HG02759 (cell line): ENCODE data around the gene GDPD4.

ENCODE experiments used
- ATAC-seq: cut with Tn5 transposase; IDR thresholded peaks from one replicate; pipeline ENCODE4 v1.9.1; 2021; ENCODE audit warnings: mild to moderate bottlenecking, moderate library complexity; ENCODE audit not compliant: unreplicated experiment

The GDPD4 gene

GRCh38 chr11:77299528-77299993, 1.9 kb downstream of the GDPD4 start:
- no peak for ATAC-seq

GRCh38 chr11:77294040-77294439, 7.4 kb downstream of the GDPD4 start:
- no peak for ATAC-seq

GRCh38 chr11:77289737-77290136, 11.7 kb downstream of the GDPD4 start:
- no peak for ATAC-seq

- ATAC-seq, result no peak
Measured at GRCh38 chr11:77287615-77288273, 13.7 kb downstream of the GDPD4 start.

GRCh38 chr11:77287136-77287535, 14.3 kb downstream of the GDPD4 start:
- no peak for ATAC-seq

GRCh38 chr11:77284476-77285468, 16.7 kb downstream of the GDPD4 start:
- no peak for ATAC-seq

- no peak for ATAC-seq
Measured at GRCh38 chr11:77283101-77283500, 18.4 kb downstream of the GDPD4 start.

- ATAC-seq, result no peak
Measured at GRCh38 chr11:77278595-77279506, 22.6 kb downstream of the GDPD4 start.

- no peak for ATAC-seq
Measured at GRCh38 chr11:77276271-77276670, 25.2 kb downstream of the GDPD4 start.

- no peak for ATAC-seq
Measured at GRCh38 chr11:77270921-77271320, 30.6 kb downstream of the GDPD4 start.

- ATAC-seq, result no peak
Measured at GRCh38 chr11:77269484-77270123, 31.9 kb downstream of the GDPD4 start.

GRCh38 chr11:77267962-77268361, 33.5 kb downstream of the GDPD4 start:
- ATAC-seq, result no peak

GRCh38 chr11:77266766-77267165, 34.7 kb downstream of the GDPD4 start:
- ATAC-seq, result no peak

- ATAC-seq, result no peak
Measured at GRCh38 chr11:77262803-77263202, 38.7 kb downstream of the GDPD4 start.

- ATAC-seq, result no peak
Measured at GRCh38 chr11:77259641-77260040, 41.8 kb downstream of the GDPD4 start.

- no peak for ATAC-seq
Measured at GRCh38 chr11:77253690-77254089, 47.8 kb downstream of the GDPD4 start.

- ATAC-seq, result no peak
Measured at GRCh38 chr11:77252555-77253270, 48.8 kb downstream of the GDPD4 start.

- no peak for ATAC-seq
Measured at GRCh38 chr11:77250881-77251640, 50.4 kb downstream of the GDPD4 start.

GRCh38 chr11:77249427-77249826, 52.1 kb downstream of the GDPD4 start:
- no peak for ATAC-seq
